Measurements from ENCODE around the gene PEX6. TPM values are rescaled to one million over a fixed set of nuclear protein-coding genes. Genes with fewer than 3 reads are reported as not detected.

PEX6 gene
- total and polyA plus RNA-seq, 2 of the 13 experiments (the other 11 are each of a cell fraction or from before 2014, with no cell fraction given) = 5.1 to 6.7 TPM

GRCh38 chr6:42978839-42979522 lies at the start of gene PEX6 (continued):
- TF ChIP-seq, protein P1, sequence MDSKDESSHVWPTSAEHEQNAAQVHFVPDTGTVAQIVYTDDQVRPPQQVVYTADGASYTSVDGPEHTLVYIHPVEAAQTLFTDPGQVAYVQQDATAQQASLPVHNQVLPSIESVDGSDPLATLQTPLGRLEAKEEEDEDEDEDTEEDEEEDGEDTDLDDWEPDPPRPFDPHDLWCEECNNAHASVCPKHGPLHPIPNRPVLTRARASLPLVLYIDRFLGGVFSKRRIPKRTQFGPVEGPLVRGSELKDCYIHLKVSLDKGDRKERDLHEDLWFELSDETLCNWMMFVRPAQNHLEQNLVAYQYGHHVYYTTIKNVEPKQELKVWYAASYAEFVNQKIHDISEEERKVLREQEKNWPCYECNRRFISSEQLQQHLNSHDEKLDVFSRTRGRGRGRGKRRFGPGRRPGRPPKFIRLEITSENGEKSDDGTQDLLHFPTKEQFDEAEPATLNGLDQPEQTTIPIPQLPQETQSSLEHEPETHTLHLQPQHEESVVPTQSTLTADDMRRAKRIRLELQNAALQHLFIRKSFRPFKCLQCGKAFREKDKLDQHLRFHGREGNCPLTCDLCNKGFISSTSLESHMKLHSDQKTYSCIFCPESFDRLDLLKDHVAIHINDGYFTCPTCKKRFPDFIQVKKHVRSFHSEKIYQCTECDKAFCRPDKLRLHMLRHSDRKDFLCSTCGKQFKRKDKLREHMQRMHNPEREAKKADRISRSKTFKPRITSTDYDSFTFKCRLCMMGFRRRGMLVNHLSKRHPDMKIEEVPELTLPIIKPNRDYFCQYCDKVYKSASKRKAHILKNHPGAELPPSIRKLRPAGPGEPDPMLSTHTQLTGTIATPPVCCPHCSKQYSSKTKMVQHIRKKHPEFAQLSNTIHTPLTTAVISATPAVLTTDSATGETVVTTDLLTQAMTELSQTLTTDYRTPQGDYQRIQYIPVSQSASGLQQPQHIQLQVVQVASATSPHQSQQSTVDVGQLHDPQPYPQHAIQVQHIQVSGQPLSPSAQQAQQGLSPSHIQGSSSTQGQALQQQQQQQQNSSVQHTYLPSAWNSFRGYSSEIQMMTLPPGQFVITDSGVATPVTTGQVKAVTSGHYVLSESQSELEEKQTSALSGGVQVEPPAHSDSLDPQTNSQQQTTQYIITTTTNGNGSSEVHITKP (CRISPR knock-in tag; IDR thresholded peaks at IDR 0.05; ENCODE audit: low read depth) = peak; percentile 96
- no peak for TF ChIP-seq JARID2 (CRISPR knock-in tag; IDR thresholded peaks at IDR 0.05; ENCODE audit: insufficient replicate concordance)
- TF ChIP-seq ZNF17 (CRISPR knock-in tag; IDR thresholded peaks at IDR 0.05) = no peak
- TF ChIP-seq ZNF619 (CRISPR knock-in tag; IDR thresholded peaks at IDR 0.05) = peak; percentile 93
- TF ChIP-seq MIER2 (CRISPR knock-in tag; IDR thresholded peaks at IDR 0.05) = peak; percentile 69; the same call in 1 of the 2 replicates
- TF ChIP-seq ZBTB43 (CRISPR knock-in tag; conservative IDR thresholded peaks at IDR 0.05) = no peak
- no peak for TF ChIP-seq PBX2 (CRISPR knock-in tag; IDR thresholded peaks at IDR 0.05)
- TF ChIP-seq ZNF577 (CRISPR knock-in tag; IDR thresholded peaks at IDR 0.05; ENCODE audit: borderline replicate concordance, low read depth) = no peak
- no peak for TF ChIP-seq BRCA1 (CRISPR knock-in tag; IDR thresholded peaks at IDR 0.05)
- TF ChIP-seq ZNF124 (CRISPR knock-in tag; IDR thresholded peaks at IDR 0.05) = peak; percentile 80; the same call in 1 of the 2 replicates
- no peak for TF ChIP-seq PRDM4 (CRISPR knock-in tag; IDR thresholded peaks at IDR 0.05; ENCODE audit: borderline replicate concordance)
- peak; percentile 11; the same call in 1 of the 2 replicates for TF ChIP-seq ZNF329 (CRISPR knock-in tag; IDR thresholded peaks at IDR 0.05; ENCODE audit: low read depth)
- peak; percentile 94 for TF ChIP-seq ZNF547 (CRISPR knock-in tag; IDR thresholded peaks at IDR 0.05)
- 0 out of 2 replicates have a peak, but pooled peaks have one; percentile 66 for TF ChIP-seq ZXDC (CRISPR knock-in tag; IDR thresholded peaks at IDR 0.05)
- TF ChIP-seq DPF2 (CRISPR knock-in tag; IDR thresholded peaks at IDR 0.05; ENCODE audit: borderline replicate concordance, low read depth) = no peak
- TF ChIP-seq ZNF138 (CRISPR knock-in tag; IDR thresholded peaks at IDR 0.05; ENCODE audit: low read depth) = peak; percentile 38; the same call in 1 of the 2 replicates
- no peak for TF ChIP-seq CREBL2 (CRISPR knock-in tag; IDR thresholded peaks at IDR 0.05; ENCODE audit: borderline replicate concordance)

Measured in HepG2 (cell line).